ENCODE results near the gene SLC9A9. TPM values are rescaled to one million over a fixed set of nuclear protein-coding genes. Genes with fewer than 3 reads are reported as not detected.

Gene SLC9A9
- polyA plus RNA-seq, 3 donors = 1.0 to 9.0 (median 8.8) TPM

DNA sequence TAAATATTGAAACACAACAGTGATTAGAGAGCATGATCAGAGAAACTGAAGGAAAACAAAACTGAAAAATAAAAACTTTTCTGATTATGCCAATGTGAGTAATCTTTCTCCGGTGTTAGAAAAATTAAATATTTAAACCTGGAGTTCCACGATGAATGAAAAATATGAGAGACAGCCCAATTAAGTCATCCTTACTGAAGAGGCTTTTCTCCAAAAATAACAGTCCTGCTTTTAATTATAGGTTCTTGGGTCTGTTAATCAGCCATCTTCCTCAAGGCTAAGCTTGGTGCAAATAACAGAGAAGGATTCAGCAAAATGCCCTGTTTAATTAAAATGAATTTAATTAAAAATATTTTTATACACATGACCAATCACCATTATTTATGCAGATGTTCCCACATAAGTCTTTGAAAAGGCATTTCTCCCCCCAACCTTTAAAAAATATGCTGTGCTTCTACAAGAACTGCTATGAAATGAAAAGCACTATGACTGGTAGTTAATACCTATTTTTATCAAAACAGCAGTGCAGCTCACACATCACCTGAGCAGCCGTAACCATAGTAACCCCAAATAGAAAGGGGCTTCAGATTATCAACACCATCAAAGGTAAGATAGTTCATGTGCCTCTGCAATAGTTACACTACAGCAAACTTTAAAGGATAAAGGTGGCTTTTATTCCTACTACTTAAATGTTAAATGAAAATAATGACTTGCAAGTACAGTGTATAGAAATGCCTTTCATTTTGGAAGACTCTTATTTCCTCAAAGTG, 175.7 kb downstream of the SLC9A9 start:
- 77 to 89% (median 81%) methylated on average over 3 of the region's 3 CpGs for WGBS, 3 donors
- no peak overlapping the region for H3K27ac ChIP-seq (ENCODE audit: low read depth, low read length)

DNA sequence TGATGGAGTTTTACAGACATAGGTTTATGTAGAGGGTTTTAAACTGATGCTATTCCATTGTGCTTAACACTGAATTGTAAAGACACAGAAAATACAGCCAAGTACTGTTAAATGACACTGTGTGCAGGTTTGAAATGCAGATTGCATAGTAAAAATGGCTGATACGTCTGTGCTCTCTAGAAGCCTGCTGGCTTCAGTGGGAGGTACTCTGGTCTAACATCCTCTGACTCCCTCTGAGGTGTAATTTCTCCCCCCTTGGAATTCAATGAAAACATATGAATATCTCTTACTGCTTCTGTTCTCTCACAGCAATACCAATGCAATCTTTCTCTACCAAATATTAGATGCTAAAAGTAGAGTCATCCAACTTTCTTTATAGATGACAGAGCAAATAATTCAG, 176.6 kb downstream of the SLC9A9 start:
- 34 to 80% (median 71%) methylated on average over 1 of the region's 1 CpG for WGBS, 3 donors
- H3K27ac ChIP-seq (ENCODE audit: low read depth, low read length) = no peak overlapping the region

DNA sequence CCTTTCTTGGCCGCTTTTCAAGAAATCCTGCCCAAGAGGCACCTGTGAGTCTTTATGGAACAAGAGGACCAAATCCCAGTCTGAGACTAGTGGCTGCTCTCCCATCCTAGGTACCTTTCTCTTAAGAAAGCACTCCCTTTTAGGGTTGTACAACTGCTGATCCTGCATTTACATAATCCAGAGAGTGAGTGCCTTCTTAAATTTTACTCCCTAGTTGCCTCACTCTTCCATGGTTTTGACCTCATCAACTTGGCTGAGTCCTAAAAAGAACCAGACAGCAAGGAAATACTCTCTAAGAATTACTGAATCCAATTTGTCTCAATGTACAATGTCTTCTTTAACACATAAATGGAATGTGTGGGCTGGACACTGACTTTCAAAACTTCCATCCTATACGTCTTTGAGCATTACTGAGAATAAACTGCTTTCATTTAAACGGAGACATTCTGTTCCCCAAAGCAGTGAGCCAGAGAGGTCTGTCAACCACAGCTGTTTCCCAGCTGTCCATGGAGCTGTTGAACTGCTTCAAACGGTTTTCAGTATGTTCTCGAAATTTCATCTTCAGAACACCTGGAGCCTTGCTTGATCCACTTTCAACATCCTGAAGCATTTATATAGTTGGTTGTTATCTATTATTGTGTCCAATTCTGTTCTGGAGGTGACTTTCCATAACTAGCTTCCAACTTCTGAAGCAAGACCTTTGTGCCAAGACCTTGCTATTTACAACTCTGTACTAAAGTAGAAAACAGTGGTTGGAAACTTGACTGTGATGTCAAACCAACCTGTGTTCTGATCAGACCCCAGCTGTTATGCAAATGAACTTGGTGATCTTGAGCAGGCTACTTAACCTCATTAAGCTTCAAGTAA, 179.1 kb downstream of the SLC9A9 start:
- WGBS, 3 donors = 60 to 77% (median 76%) methylated on average over 5 of the region's 5 CpGs
- no peak overlapping the region for H3K27ac ChIP-seq (ENCODE audit: low read depth, low read length)

DNA sequence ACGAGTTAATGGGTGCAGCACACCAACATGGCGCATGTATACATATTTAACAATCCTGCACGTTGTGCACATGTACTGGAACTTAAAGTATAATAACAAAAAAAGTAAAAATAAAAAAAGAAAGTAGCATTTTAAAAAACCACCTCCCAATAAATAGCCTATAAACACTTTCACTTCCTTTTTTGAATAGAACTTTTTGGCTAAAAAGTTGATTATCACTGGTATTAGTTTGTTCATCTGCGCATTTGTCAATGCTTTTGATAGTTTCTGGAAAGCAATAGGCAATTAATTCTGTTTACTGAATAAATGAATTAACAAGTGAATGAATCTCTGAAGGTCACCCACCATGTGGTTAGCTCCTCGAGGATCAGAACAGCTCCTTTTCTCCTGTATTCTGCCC, 179.9 kb downstream of the SLC9A9 start:
- H3K27ac ChIP-seq (ENCODE audit: low read depth, low read length) = no peak overlapping the region
- WGBS, 3 donors = 81 to 83% (median 82%) methylated on average over 5 of the region's 5 CpGs

DNA sequence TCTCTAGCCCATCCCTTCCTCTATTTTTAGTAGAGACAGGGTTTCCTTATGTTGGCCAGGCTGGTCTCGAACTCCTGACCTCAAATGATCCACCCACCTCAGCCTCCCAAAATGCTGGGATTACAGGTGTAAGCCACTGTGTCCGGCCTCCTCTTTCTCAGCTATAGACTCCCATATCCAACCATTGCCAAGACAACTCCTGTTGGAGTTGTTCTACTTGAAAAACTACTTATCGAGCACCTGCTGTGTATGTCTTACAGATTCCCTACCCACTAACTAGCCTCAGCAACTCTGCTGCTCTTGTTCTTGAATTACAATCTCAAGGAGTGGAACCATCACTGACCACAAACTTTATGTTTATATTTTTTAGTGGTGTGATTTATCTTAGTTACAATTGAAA, 186.6 kb downstream of the SLC9A9 start:
- 68 to 97% (median 93%) methylated on average over 3 of the region's 3 CpGs for WGBS, 3 donors
- H3K27ac ChIP-seq (ENCODE audit: low read depth, low read length) = no peak overlapping the region

DNA sequence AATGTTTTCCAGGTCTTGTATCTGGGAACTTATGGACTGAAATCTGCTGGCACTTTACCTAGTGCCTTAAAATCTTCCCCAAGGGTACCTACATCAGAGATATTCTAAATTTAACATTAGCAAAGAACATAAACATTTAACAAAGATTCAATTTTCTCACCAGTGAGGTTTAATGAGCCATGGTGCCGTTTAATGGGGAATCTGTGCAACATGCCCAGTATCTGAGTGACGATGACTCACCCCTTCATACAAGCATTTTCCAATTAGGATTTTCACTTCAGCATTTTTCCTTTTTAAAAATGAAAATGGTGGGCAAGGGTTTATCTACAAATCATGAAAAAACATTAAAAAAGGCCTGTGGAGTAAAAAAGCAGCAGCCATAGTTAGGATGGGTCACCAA, 189.4 kb downstream of the SLC9A9 start:
- no peak overlapping the region for H3K27ac ChIP-seq (ENCODE audit: low read depth, low read length)
- WGBS, 3 donors = 43 to 92% (median 74%) methylated on average over 2 of the region's 2 CpGs

DNA sequence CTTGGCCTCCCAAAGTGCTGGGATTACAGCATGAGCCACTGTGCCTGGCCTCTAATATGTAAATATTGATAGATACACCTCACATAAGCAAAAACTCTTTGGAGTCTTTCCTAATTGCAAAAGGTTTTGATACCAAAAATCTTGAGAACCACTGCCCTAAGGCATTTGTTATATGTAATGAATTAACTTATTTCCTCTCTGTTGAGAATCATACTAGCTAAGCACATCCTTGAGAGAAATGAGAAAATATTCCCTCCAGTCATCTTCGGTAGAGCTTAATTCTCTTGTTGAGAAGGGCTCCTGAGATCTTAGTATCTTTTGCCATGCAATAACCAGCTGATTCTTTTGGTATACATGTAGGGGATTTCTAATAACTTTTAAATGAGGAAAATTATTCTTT, 190.2 kb downstream of the SLC9A9 start:
- no peak overlapping the region for H3K27ac ChIP-seq (ENCODE audit: low read depth, low read length)
- 79 to 92% (median 92%) methylated on average over 1 of the region's 1 CpG for WGBS, 3 donors

DNA sequence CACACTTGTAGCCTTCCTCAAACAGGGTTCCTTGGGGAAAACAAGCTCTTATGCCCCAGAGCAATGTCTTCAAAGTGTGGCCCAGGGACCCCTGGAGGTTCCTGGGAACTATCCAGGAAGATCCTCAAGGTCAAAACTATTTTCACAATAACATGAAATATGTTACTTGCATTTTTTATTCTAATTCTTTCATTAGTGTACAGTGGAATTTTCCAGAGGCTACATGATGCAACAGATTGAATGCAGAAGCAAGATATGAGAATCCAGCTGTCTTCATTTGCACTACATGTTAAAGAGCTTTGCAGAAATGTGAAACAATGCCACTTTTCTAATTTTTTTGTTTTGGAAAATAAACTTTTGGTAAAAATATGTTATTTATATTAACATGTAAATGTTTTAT, 190.9 kb downstream of the SLC9A9 start:
- no peak overlapping the region for H3K27ac ChIP-seq (ENCODE audit: low read depth, low read length)

DNA sequence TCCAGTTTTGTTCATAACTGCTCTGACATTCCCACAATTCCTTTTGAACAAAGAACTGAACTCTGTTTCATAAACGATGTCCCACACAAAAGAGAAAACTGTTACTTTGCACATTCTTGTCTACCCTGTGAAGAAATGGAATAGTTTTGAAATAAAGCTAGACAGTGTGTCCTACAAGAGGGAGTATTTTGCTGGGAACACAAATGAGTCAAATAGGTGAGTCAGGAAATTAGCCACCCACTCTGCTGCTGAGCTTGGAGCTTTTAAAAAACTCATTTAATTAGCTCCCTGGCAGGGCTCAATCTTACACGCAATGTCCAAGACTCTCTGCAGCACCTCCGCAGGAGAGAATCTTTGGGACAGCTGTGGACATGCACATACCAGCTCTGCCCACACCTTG, 193.4 kb downstream of the SLC9A9 start:
- H3K27ac ChIP-seq (ENCODE audit: low read depth, low read length) = no peak overlapping the region

DNA sequence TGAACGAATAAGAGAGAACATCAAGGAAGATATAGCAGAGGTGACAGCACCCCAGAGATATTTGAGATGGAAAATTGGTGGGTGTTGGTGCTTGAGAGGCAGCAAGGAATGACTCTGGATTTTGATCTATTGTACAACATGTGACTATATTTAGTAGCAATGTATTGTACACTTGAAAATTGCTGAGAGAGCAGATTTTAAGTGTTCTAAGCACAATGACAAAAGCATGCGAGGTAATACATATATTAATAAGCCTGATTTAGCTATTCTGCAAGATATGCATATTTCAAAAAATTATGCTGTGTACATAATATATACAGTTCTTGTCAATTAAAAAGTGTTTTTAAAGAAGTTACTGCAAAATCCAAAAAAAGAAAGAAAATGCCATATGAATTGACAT, 194.3 kb downstream of the SLC9A9 start:
- 88 to 95% (median 95%) methylated on average over 2 of the region's 2 CpGs for whole genome bisulfite sequencing, 3 donors
- H3K27ac ChIP-seq (ENCODE audit: low read depth, low read length) = no peak overlapping the region

More for the DNA sequence above, 193.4 kb downstream of the SLC9A9 start:
- WGBS, 3 donors = 67 to 79% (median 79%) methylated on average over 3 of the region's 3 CpGs

DNA sequence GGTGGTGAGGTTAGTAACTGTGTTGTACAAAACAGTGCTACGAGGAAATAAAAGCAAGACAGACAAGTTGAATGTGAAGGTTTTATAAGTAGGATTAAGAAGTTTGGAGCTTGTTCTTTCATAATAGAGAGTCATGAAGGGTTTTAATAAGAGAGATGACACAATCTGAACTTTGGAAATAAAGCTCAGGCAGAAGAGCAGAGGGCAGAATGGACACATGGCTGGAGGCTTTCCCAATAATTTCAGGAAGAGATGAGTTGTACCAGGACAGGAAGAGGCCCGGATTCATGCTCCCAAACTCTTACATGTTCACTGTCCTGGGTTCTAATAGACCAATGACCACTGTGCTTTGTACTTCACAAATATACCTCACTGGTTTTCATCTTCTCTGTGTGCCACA, 194.8 kb downstream of the SLC9A9 start:
- no peak overlapping the region for H3K27ac ChIP-seq (ENCODE audit: low read depth, low read length)
- 67 to 74% (median 70%) methylated on average over 2 of the region's 2 CpGs for WGBS, 3 donors

DNA sequence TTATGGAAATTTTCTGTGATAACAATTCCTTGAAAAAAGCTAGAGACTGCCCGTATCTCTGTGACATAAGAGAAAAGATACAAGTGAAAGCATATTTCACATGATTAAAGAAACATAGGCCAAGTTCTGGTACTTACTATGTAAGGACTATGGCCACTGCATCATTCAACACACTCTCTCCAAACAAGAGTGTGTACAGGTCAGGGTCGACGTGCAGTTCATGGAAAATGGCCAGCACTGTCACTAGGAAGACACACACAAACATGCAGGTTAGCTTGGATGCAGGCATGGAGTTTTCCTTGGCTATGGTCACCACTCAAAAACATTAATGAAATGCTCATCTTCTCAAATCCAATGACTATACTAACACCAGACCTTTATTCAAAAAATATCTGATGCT, 196.2 kb downstream of the SLC9A9 start:
- WGBS, 3 donors = 68 to 94% (median 90%) methylated on average over 3 of the region's 3 CpGs
- H3K27ac ChIP-seq (ENCODE audit: low read depth, low read length) = no peak overlapping the region

DNA sequence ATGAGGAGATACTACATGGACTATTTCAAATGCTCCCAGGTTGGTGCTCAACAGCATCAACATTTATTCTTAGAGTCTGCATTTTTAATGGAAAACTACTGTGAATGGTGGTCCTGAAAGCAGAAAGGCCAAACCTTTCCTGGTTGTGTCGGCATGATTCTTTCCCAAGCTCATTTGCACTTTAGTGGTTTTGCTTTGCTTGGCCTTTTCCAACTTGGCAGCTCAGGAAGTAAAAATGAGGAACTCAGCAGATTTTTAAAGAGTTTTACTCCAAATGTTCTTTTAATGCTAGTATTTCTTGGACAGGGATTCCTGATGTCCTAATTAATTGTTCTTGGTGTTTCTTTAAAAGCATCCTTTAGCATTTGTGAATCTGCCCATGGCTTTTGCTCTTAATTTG, 197.4 kb downstream of the SLC9A9 start:
- no peak overlapping the region for H3K27ac ChIP-seq (ENCODE audit: low read depth, low read length)
- WGBS, 3 donors = 21 to 90% (median 32%) methylated on average over 1 of the region's 1 CpG

DNA sequence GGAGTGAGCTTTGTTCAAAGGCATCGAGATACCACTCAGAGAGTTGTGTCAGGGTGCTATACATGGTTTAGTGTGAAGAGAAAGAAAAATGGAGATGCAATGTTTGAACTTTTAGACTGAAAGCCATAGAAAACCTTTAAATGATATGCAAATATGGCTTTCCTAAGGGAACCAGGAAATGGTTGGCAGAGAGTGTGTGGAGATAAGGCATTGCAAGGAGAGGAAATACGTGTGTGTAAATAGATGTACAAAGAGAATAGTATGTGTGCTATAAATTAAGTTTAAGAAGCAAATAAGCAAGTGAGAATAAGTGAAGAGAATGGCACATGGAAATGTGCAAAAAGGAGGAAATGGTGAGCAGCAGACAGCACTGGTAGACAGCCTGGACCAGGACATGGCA, 198.1 kb downstream of the SLC9A9 start:
- 69 to 92% (median 87%) methylated on average over 2 of the region's 2 CpGs for WGBS, 3 donors
- no peak overlapping the region for H3K27ac ChIP-seq (ENCODE audit: low read depth, low read length)

DNA sequence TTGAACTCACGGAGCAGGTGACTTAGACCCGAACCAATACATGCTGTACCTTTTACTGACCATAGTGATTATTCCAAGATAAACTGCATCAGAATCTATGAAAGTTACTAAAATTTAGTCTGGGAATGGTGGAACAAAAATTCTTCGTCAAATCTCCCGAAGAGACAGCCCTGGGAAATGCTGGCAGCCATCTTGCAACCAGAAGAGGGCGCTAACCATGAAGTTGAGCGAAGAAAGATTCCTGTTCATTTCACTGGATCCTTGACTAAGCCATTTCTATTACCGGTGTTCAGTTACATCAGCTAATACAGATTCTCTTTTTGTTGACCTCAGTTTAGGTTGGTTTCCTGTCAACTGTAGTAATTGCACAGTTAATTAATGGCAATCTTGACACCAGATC, 199.6 kb downstream of the SLC9A9 start:
- no peak overlapping the region for H3K27ac ChIP-seq (ENCODE audit: low read depth, low read length)
- WGBS, 3 donors = 87 to 91% (median 90%) methylated on average over 7 of the region's 7 CpGs

DNA sequence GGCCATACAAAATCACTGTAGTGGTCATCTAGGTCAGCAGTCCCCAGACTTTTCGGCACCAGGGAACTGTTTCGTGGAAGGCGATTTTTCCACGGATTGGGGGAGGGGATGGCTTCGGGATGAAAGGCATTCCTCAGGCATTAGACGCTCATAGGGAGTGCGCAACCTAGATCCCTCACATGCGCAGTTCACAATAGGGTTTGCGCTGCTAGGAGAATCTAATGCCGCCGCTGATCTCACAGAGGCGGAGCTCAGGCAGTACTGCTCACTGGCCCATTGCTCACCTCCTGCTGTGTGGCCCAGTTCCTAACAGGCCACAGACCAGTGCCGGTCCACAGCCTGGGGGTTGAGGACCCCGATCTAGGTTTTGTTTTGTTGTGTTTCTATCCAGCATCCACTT, 200.1 kb downstream of the SLC9A9 start:
- H3K27ac ChIP-seq (ENCODE audit: low read depth, low read length) = no peak overlapping the region
- WGBS, 3 donors = 95 to 97% (median 97%) methylated on average over 14 of the region's 14 CpGs

DNA sequence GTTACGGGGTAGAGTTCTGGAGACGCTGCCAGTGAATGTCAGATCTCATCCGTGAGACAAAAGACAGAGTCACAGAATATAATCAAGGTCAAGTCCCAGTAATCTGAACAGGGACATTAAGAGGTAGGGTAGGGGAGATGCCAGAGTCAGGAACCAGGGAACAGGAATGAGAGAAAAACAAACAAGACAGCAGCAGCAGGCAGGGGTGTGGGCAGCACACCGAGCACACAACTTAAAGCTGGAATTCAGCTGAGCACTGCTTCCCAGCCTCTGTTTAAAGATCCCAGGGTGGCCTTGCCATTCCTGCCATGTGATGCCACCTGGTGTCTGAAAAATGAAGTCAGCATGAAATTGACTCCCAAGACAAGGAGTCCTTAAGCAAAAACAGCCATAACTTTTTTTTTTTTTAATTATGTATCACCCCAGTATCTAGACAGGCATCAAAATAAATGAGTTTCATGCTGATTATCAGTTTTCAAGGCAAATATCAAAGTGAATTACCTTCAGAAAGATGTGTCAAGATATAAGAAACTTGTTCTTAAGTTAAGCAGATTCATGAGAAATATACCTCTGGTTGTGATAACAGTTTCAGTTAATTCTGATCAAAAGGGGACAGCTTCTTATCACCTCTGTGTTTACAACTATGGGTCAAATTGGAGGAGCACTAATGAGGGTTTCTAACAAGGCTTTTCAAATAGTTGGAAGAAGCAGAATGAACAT, 203.7 kb downstream of the SLC9A9 start:
- no peak overlapping the region for H3K27ac ChIP-seq (ENCODE audit: low read depth, low read length)
- 28 to 65% (median 55%) methylated on average over 4 of the region's 4 CpGs for WGBS, 3 donors

DNA sequence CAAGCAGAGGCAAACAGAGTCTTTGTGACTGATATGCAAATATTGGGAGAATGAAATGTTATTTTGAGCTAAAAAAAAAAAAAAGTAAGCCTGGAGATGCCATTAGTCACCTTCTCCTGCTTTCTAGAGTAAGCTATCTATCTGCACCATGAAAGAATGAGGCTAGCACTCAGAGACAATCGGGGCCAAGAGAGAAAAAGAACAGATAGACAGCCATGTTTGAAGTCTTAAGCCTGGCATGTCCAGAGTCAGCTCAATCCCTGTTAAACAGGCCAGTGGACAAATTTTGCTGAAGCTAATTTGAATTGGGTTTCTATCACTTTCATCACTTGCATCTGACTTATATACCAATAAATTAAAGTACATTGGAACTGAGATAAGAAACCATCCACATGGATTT, 204.4 kb downstream of the SLC9A9 start:
- WGBS, 3 donors = 90 to 100% (median 95%) methylated on average over 1 of the region's 1 CpG
- no peak overlapping the region for H3K27ac ChIP-seq (ENCODE audit: low read depth, low read length)

DNA sequence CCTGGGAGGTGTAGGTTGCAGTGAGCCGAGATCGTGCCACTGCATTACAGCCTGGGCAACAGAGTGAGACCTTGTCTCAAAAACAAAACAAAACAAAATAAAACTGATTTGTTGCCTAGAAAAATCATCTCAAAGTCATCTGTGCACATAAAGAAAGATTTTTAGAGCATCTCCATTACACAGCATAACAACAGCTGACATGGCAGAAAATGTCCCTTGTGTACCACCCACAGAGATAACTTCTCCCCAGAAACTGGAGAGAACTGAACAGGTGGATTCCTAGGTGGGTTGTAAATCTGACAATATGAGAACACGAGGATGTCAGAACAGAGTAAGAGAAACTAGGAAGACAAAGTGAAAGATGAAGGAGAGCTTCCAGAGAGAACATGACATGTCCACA, 207.5 kb downstream of the SLC9A9 start:
- WGBS, 3 donors = 92 to 95% (median 92%) methylated on average over 3 of the region's 3 CpGs
- H3K27ac ChIP-seq (ENCODE audit: low read depth, low read length) = no peak overlapping the region

Measured in adipose tissue (tissue), 3 donors.